HUES48 (cell line): ENCODE data around the gene PNPLA5.

ENCODE experiments used
- H3K27ac ChIP-seq: one replicate; pipeline ENCODE4 v1.7.0; 2013; ENCODE audit warnings: low read depth, low read length, inconsistent platforms
- H3K27me3 ChIP-seq: 2 replicates; pipeline ENCODE4 v1.6.1; 2013; ENCODE audit warnings: mild to moderate bottlenecking, low read length; ENCODE audit not compliant: control insufficient read depth, insufficient read depth
- H3K36me3 ChIP-seq: 2 replicates; pipeline ENCODE4 v1.6.1; 2013; ENCODE audit warnings: low read length; ENCODE audit not compliant: control insufficient read depth, insufficient read depth
- H3K4me1 ChIP-seq: 2 replicates; pipeline ENCODE4 v1.6.1; 2013; ENCODE audit warnings: mild to moderate bottlenecking, low read length; ENCODE audit not compliant: control insufficient read depth, insufficient read depth
- H3K4me3 ChIP-seq: 2 replicates; pipeline ENCODE4 v1.5.1; 2013; ENCODE audit warnings: mild to moderate bottlenecking, low read depth, low read length
- H3K9ac ChIP-seq: 2 replicates; pipeline ENCODE4 v1.6.1; 2013; ENCODE audit warnings: mild to moderate bottlenecking, low read depth, low read length, moderate library complexity
- H3K9me3 ChIP-seq: 2 replicates; pipeline ENCODE4 v1.6.1; 2013; ENCODE audit warnings: low read length; ENCODE audit not compliant: control insufficient read depth, insufficient read depth

PNPLA5 gene

DNA sequence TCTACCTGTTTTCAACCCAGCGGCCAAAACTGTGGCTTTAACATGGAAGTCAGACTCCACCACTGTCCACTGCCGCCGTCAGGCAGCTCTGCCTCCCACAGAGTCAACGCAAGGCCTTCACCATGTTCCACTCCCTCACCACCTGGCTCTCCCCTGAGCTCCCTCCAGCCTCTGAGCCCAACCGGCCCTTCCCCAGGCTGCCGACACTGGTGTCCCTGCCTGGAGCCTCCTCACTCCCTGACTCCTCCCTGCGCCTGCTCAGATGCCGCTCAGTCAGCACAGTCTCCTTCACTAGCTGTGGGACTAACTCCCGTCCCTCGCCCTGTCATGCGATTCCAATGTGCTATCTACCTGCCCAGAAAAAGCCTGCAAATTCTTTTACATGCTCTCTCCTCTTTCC is 45.8 kb downstream of the PNPLA5 start:
- H3K4me1 ChIP-seq: peaks cover 12% of the 10 kb centered on the region; the same call in 1 of the 2 replicates
- H3K9me3 ChIP-seq: no peaks in the 10 kb centered on the region
- no peaks in the 10 kb centered on the region for H3K27me3 ChIP-seq
- H3K27ac ChIP-seq: no peak overlapping the region
- H3K4me3 ChIP-seq: no peak overlapping the region
- H3K36me3 ChIP-seq: no peaks in the 10 kb centered on the region
- H3K9ac ChIP-seq: no peak overlapping the region

DNA sequence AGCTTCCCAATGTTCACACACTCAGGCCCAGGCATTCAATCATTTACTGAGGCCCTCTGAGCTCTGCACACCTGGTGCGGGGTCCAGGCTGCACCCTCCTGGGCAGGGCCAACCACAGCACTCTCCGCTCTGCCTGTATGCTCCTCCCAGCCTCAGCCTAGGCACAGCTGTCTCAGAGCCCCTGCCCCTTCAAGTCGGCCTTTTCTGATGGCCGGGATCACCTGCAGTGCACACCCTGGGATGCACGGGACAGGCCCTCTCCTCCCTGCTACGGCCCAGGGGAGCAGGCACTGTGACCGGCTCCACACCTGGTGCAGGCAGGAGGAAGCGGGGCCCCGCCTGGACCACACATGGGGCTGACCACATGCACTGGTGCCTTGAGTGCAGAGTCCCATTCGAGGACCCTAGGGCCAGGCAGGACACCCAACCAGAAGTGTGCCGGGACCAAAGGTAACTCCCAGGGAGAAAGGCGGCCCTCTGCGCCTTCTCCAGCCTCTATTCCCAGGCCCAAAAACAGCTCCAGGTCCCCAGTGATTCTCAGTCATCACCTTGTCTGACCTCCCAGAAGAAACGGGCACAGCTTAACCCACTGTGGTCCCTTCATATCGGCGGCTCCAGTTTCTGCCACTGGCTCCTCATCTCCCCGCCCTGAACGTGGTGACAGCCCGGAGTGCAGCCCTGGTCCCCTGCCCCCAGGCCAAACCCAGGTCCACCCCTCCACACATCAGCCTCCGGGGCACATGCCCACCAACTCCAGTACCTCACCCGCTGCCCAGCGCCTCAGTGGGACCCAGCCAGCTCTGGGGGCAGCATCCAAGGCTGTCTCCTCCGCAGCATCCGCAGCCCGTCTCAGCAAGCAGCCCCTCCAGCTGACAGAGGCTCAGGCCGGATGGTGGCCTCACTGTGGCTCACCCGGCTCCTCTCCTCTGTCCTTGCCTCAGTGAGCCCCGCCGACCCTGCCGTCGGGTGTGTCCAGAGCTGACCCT is 47.0 kb downstream of the PNPLA5 start:
- no peaks in the 10 kb centered on the region for H3K27me3 ChIP-seq
- no peaks in the 10 kb centered on the region for H3K36me3 ChIP-seq
- H3K9ac ChIP-seq: no peak overlapping the region
- peaks cover 12% of the 10 kb centered on the region; the same call in 1 of the 2 replicates for H3K4me1 ChIP-seq
- H3K9me3 ChIP-seq: no peaks in the 10 kb centered on the region
- no peak overlapping the region for H3K27ac ChIP-seq
- H3K4me3 ChIP-seq: no peak overlapping the region

DNA sequence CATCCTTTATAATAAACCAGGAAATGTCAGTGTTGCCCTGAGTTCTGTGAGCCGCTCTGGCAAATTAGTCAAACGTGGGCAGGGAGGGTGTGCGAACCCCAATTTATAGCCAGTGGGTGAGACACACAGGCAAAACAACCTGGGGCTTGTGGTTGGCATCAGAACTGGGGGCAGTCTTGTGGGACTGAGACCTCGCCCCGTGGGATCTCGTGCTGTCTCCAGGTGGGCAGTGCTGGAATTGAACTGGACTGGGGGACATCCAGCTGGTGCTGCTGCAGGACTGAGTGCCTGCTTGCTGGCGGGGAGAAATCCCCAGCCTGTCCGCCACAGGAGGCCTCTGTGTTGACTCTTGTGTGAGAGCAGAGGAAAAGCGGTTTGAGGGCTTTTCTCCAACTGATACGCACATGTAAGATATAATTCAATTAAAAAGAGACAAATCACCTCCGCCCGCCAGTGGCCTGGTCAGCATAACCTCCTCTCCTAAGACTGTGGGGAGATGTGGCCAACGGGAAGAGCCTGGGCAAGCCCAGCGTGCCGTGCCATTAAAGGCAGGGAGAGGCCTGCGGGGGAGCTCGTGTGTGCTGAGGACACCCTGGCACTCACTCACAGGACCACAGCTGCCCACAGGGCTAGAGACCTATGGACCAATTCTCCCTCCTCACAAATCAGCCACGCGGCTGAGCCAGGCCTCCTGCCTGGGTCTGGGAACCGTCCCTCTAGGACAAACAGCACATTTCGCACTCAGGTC is 47.9 kb downstream of the PNPLA5 start:
- Histone ChIP-seq H3K4me3 (no peak overlapping the region), H3K27ac (no peak overlapping the region), H3K9ac (no peak overlapping the region), H3K9me3 (no peaks in the 10 kb centered on the region), H3K36me3 (peaks cover 1% of the 10 kb centered on the region), H3K27me3 (no peaks in the 10 kb centered on the region), H3K4me1 (peaks cover 11% of the 10 kb centered on the region; the same call in 1 of the 2 replicates)

DNA sequence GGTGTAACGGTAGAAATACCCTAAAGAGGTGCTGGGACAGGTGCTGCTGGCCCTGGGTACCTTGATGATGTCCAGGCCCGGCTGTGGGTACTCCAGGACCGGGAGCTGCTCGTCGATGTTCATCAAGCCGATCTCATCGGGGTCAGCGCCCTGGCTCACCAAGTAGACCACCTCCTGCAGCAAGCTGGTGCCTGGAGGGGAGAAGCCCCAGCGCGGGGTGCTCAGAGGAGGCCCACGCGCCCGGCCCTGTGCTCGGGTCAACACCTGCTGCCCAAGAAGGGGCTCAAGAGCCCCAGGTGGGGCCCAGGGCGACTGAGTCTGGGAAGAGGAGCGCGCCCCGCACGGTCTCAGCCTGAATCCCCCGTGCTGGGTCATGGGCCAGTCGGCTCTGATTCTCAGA is 50.1 kb downstream of the PNPLA5 start:
- H3K4me3 ChIP-seq: no peak overlapping the region
- H3K9me3 ChIP-seq: no peaks in the 10 kb centered on the region
- H3K36me3 ChIP-seq: peaks cover 24% of the 10 kb centered on the region
- H3K27me3 ChIP-seq: no peaks in the 10 kb centered on the region
- no peak overlapping the region for H3K9ac ChIP-seq
- H3K27ac ChIP-seq: no peak overlapping the region
- H3K4me1 ChIP-seq: peaks cover 9% of the 10 kb centered on the region; the same call in 1 of the 2 replicates

DNA sequence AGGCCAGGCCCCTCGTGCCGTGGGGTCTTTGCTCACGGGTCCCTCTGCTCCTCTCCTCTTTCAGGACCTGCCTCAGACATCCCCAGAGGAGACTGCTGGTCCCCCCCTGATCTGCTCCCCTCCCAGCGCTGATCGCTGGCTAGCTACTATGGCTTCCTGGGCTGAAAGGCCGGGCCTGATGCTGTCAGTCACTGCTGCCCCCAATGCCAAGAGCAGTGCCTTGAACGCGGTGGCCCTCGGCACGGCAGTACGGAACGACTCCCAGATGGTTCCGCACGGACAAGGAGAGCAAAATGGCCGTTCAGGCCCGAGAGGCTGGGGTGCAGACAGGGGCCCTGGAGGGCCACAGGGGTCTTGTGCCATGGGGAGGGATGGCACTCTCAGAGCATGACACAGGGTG is 51.0 kb downstream of the PNPLA5 start:
- no peak overlapping the region for H3K4me3 ChIP-seq
- no peak overlapping the region for H3K9ac ChIP-seq
- H3K27me3 ChIP-seq: no peaks in the 10 kb centered on the region
- H3K4me1 ChIP-seq: peaks cover 4% of the 10 kb centered on the region; the same call in 1 of the 2 replicates
- H3K36me3 ChIP-seq: peaks cover 26% of the 10 kb centered on the region
- H3K9me3 ChIP-seq: no peaks in the 10 kb centered on the region
- no peak overlapping the region for H3K27ac ChIP-seq

DNA sequence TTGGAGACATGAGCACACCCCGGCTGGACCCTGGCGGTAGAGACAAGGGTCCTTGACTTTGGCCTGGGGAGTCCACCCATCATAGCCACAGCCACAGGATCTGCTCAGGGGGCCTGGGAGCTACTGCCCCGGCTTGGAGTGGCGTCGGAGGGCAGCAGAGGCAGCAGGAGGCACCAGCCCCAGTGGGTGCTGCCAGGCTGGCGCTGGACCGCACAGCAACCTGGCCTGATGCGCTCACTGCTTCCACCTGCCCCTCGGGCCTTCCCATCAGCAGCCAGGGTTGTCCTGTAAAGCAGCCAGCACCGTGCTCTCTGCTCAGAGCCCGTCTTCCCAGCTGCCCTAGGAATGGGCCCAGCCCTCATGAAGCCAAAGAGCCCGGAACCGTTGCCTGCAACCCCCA is 51.4 kb downstream of the PNPLA5 start:
- H3K9me3 ChIP-seq: no peaks in the 10 kb centered on the region
- no peak overlapping the region for H3K9ac ChIP-seq
- no peak overlapping the region for H3K4me3 ChIP-seq
- H3K27me3 ChIP-seq: no peaks in the 10 kb centered on the region
- no peaks in the 10 kb centered on the region for H3K4me1 ChIP-seq
- H3K36me3 ChIP-seq: peaks cover 30% of the 10 kb centered on the region
- no peak overlapping the region for H3K27ac ChIP-seq

DNA sequence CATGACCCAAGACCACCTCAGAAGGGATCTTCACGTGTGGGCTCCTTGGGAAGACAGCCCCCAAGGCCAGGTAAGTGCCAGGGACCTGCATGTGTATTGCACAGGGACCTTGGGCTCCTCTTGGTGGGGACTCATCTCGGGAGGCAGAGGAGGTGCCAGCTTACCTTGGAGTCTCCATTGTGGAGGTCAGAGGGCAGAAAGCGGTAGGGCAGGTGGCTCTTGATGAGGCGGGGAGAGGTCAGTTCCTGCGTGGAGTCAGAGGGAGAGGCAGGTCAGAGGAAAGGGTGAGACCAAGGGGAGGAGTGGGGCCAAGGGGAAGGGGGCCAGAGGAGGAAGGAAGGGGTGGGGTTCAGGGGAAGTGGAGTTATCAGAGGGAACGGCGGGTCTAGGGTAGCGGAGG is 52.0 kb downstream of the PNPLA5 start:
- no peaks in the 10 kb centered on the region for H3K9me3 ChIP-seq
- no peak overlapping the region for H3K4me3 ChIP-seq
- no peaks in the 10 kb centered on the region for H3K27me3 ChIP-seq
- H3K27ac ChIP-seq: no peak overlapping the region
- no peaks in the 10 kb centered on the region for H3K4me1 ChIP-seq
- peaks cover 32% of the 10 kb centered on the region for H3K36me3 ChIP-seq
- no peak overlapping the region for H3K9ac ChIP-seq

DNA sequence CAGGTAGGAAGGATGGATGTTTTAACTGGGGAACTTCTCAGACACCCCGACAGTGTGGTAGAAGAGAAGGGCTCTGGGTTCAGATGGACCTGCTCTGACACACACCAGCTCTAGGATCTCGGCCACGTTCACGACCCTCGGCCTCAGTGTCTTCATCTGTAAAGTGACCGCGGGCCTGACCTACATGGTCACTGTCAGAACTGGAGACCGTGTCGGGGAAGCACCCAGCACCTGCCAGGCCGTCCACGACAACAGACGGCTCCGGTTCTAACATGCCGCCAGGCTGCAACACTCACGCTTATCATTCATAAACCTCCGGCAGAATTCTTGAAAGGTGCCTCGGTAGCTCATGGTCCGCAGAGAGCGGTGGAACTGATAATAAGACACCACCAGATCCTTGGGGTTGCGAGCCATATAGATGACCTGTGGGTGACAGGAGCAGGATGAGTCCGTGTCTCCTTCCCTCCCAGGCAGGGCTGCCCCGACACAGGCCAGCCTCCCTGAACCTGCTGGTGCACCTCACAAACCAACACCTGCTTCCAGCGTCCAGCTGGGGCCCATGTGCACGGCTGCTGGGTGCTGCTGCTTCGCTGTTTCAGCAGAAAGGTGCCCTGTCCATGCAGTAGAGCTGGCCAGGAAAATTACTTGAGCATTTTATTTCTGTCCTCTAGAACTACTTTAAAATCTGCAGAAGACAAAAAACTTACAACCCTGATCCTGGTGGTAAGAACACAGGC is 53.1 kb downstream of the PNPLA5 start:
- Histone ChIP-seq H3K27me3 (no peaks in the 10 kb centered on the region), H3K27ac (no peak overlapping the region), H3K4me3 (no peak overlapping the region), H3K9ac (no peak overlapping the region), H3K4me1 (no peaks in the 10 kb centered on the region), H3K9me3 (no peaks in the 10 kb centered on the region), H3K36me3 (peaks cover 32% of the 10 kb centered on the region)

DNA sequence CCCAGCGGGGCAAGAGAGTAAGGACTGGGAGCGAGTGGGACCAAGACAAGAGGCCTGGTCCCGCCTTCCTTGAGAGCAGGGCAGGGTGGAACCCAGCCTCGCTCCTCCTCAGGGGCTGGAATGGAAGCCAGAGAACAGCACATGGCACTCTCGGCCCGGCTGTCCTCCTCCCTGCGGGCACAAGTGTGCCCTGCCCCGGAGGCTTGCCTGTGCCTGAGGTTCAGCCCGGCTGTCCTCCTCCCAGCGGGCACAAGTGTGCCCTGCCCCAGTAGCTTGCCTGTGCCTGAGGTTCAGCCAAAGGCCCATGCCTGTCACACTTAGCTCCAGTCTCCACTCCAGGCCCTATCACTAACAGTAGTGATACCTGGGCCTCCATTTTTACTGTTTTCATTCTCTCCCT is 53.7 kb downstream of the PNPLA5 start:
- no peak overlapping the region for H3K9ac ChIP-seq
- H3K9me3 ChIP-seq: no peaks in the 10 kb centered on the region
- no peaks in the 10 kb centered on the region for H3K27me3 ChIP-seq
- H3K4me3 ChIP-seq: no peak overlapping the region
- no peaks in the 10 kb centered on the region for H3K4me1 ChIP-seq
- H3K27ac ChIP-seq: no peak overlapping the region
- peaks cover 35% of the 10 kb centered on the region for H3K36me3 ChIP-seq

DNA sequence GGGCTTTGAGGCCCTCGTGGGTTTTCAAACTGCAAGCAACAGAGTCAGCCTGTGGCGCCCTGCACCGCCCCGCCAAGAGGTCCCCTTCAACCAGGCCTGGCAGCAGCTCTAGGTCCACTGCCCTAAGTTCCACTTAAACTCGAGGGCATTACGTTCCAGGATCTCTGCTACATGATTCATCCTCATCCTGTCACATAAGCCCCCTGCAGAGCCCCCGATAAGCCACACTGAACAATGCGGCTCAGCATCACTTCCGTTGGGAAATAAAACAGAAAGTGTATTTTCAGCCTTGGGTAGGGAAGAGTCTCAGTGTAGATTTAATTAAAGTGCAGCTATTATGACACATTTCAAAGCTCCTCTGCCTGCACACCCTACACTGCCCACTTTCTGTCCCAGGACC is 54.1 kb downstream of the PNPLA5 start:
- Histone ChIP-seq H3K9ac (no peak overlapping the region), H3K4me3 (no peak overlapping the region), H3K27me3 (no peaks in the 10 kb centered on the region), H3K4me1 (no peaks in the 10 kb centered on the region), H3K27ac (no peak overlapping the region), H3K9me3 (no peaks in the 10 kb centered on the region), H3K36me3 (peaks cover 35% of the 10 kb centered on the region)
